H1 (cell line): ENCODE measurements around the gene KLHL5. TPM values are rescaled to one million over a fixed set of nuclear protein-coding genes. Genes with fewer than 3 reads are reported as not detected.

Experiments used
- CTCF ChIA-PET: fragments of 300-600 bp; sonication (Branson Sonifier 250); formaldehyde crosslinking; loops from one replicate; lab custom pipeline; 2021; ENCODE audit not compliant: partially characterized antibody; lab: Charles Lee
- POLR2A ChIA-PET: fragments of 300-600 bp; sonication (Branson Sonifier 250); formaldehyde crosslinking; loops from one replicate; lab custom pipeline; 2021; ENCODE audit warnings: inconsistent platforms; ENCODE audit not compliant: partially characterized antibody; lab: Charles Lee
- DNase-seq, 2 experiments: peaks; one replicate each; pipeline versions ENCODE4 v3.0.0 to v3.0.0-alpha.2; 2010 to 2022; ENCODE audit warnings: low spot score in 2 of 2, low read depth in 1 of 2, mixed read lengths in 1 of 2
- FAIRE-seq: peaks from 2 replicates; lab custom pipeline; 2011; peaks lifted over from hg19 to GRCh38; lab: Jason Lieb, UNC
- H2AFZ ChIP-seq: 2 replicates; pipeline ENCODE4 v1.8.1; 2012; ENCODE audit warnings: low read length, inconsistent platforms
- H2AK5ac ChIP-seq: 2 replicates; pipeline ENCODE4 v1.6.1; 2013; ENCODE audit warnings: low read depth, low read length
- H2BK120ac ChIP-seq: replicated peaks from 2 replicates; pipeline ENCODE3; 2013; ENCODE audit warnings: low read depth, low read length, inconsistent platforms
- H2BK12ac ChIP-seq: 2 replicates; pipeline ENCODE4 v1.6.1; 2013; ENCODE audit warnings: low read depth, low read length
- H2BK15ac ChIP-seq: 2 replicates; pipeline ENCODE4 v1.6.1; 2013; ENCODE audit warnings: low read length
- H2BK20ac ChIP-seq: 2 replicates; pipeline ENCODE4 v1.6.1; 2013; ENCODE audit warnings: low read length
- H2BK5ac ChIP-seq: 2 replicates; pipeline ENCODE4 v1.6.1; 2013; ENCODE audit warnings: low read depth, low read length
- H3K14ac ChIP-seq: 2 replicates; pipeline ENCODE4 v1.6.1; 2013; ENCODE audit warnings: inconsistent platforms; ENCODE audit not compliant: insufficient read length
- H3K18ac ChIP-seq: 2 replicates; pipeline ENCODE4 v1.6.1; 2013; ENCODE audit warnings: low read length; ENCODE audit errors: extremely low read depth
- H3K23ac ChIP-seq: 2 replicates; pipeline ENCODE4 v1.6.1; 2013; ENCODE audit warnings: inconsistent platforms; ENCODE audit not compliant: insufficient read length
- H3K23me2 ChIP-seq: 2 replicates; pipeline ENCODE4 v1.6.1; 2013; ENCODE audit warnings: low read depth, low read length
- H3K27ac ChIP-seq: 2 replicates; pipeline ENCODE4 v1.6.1; 2011; ENCODE audit warnings: low read depth, low read length, inconsistent platforms
- H3K27me3 ChIP-seq, 4 experiments: replicated peaks in 1 of 4; 1 replicate in 1 of 4; 2 replicates in 3 of 4; pipeline versions ENCODE4 v1.6.1 to v1.8.1; 2011 to 2013; ENCODE audit warnings: low read length in 3 of 4, mild to moderate bottlenecking in 3 of 4, inconsistent platforms in 2 of 4, mixed read lengths in 2 of 4, moderate library complexity in 1 of 4; ENCODE audit not compliant: control insufficient read depth in 3 of 4, insufficient read depth in 3 of 4; ENCODE audit errors: extremely low read depth in 1 of 4
- H3K36me3 ChIP-seq, 4 experiments: 2 replicates each; pipeline versions ENCODE4 v1.6.1 to v1.8.1; 2011 to 2013; ENCODE audit warnings: mild to moderate bottlenecking in 4 of 4, low read length in 3 of 4, moderate library complexity in 2 of 4, control low read depth in 1 of 4, inconsistent platforms in 1 of 4; ENCODE audit not compliant: insufficient read depth in 4 of 4, control insufficient read depth in 2 of 4
- H3K4ac ChIP-seq: replicated peaks from 2 replicates; pipeline ENCODE3; 2013; ENCODE audit warnings: low read length, low read depth, mixed read lengths, inconsistent platforms; ENCODE audit not compliant: insufficient read length
- H3K4me1 ChIP-seq, 4 experiments: replicated peaks in 1 of 4; 1 replicate in 1 of 4; 2 replicates in 3 of 4; pipeline versions ENCODE4 v1.6.1 to v1.8.1; 2011 to 2013; ENCODE audit warnings: low read length in 3 of 4, inconsistent platforms in 2 of 4, mixed read lengths in 1 of 4; ENCODE audit not compliant: insufficient read depth in 4 of 4, control insufficient read depth in 3 of 4
- H3K4me2 ChIP-seq, 2 experiments: 2 replicates each; pipeline versions ENCODE4 v1.6.1 to v1.8.1; 2011 to 2013; ENCODE audit warnings: low read depth in 2 of 2, low read length in 2 of 2, control low read depth in 1 of 2, inconsistent platforms in 1 of 2, mild to moderate bottlenecking in 1 of 2; ENCODE audit not compliant: insufficient read depth in 1 of 2
- H3K4me3 ChIP-seq, 4 experiments: fragments of 200-600, 300-600 bp in 1 of 4; sonication (generic), shearing (Covaris generic), sonication (Bioruptor Twin) in 1 of 4; 2 replicates each; pipeline versions ENCODE4 v1.5.1 to v1.8.1; 2011 to 2016; ENCODE audit warnings: low read length in 4 of 4, low read depth in 3 of 4, control low read depth in 2 of 4, inconsistent platforms in 2 of 4, mild to moderate bottlenecking in 2 of 4, mixed read lengths in 1 of 4, moderate library complexity in 1 of 4; ENCODE audit not compliant: insufficient read depth in 2 of 4; ENCODE audit errors: extremely low read depth in 1 of 4
- H3K56ac ChIP-seq: replicated peaks from 2 replicates; pipeline ENCODE3; 2013; ENCODE audit warnings: low read depth, mild to moderate bottlenecking, mixed read lengths, low read length, inconsistent platforms; ENCODE audit not compliant: insufficient read length
- H3K79me1 ChIP-seq: 2 replicates; pipeline ENCODE4 v1.6.1; 2013; ENCODE audit warnings: low read depth, low read length, control low read depth
- H3K79me2 ChIP-seq, 2 experiments: 2 replicates each; pipeline versions ENCODE4 v1.6.1 to v1.8.1; 2012 to 2013; ENCODE audit warnings: low read length in 2 of 2, mild to moderate bottlenecking in 2 of 2, inconsistent platforms in 1 of 2; ENCODE audit not compliant: insufficient read depth in 2 of 2, control insufficient read depth in 1 of 2
- H3K9ac ChIP-seq, 4 experiments: replicated peaks in 1 of 4; 1 replicate in 1 of 4; 2 replicates in 3 of 4; pipeline versions ENCODE4 v1.6.1 to v1.8.1; 2011 to 2013; ENCODE audit warnings: low read depth in 3 of 4, low read length in 3 of 4, control low read depth in 2 of 4, mild to moderate bottlenecking in 2 of 4, moderate library complexity in 2 of 4, inconsistent platforms in 1 of 4; ENCODE audit errors: extremely low read depth in 1 of 4
- H3K9me3 ChIP-seq, 2 experiments: 2 replicates each; pipeline versions ENCODE4 v1.6.1 to v1.8.1; 2012 to 2013; ENCODE audit warnings: mild to moderate bottlenecking in 2 of 2, moderate library complexity in 2 of 2, control low read depth in 1 of 2, inconsistent platforms in 1 of 2, low read depth in 1 of 2, low read length in 1 of 2, mixed read lengths in 1 of 2; ENCODE audit not compliant: insufficient read depth in 2 of 2
- H4K20me1 ChIP-seq, 2 experiments: replicated peaks in 1 of 2; 2 replicates each; pipeline versions ENCODE3 to v1.8.1; 2011 to 2013; ENCODE audit warnings: inconsistent platforms in 2 of 2, low read length in 2 of 2, mild to moderate bottlenecking in 1 of 2; ENCODE audit not compliant: insufficient read depth in 2 of 2, control insufficient read depth in 1 of 2
- H4K5ac ChIP-seq: 2 replicates; pipeline ENCODE4 v1.6.1; 2013; ENCODE audit warnings: low read length, low read depth, mixed read lengths, inconsistent platforms; ENCODE audit not compliant: insufficient read length
- H4K8ac ChIP-seq: 2 replicates; pipeline ENCODE4 v1.8.0; 2013; ENCODE audit warnings: mild to moderate bottlenecking, moderate library complexity, low read length, inconsistent platforms; ENCODE audit not compliant: insufficient read depth; ENCODE audit errors: extremely low read depth
- H4K91ac ChIP-seq: replicated peaks from 2 replicates; pipeline ENCODE3; 2013; ENCODE audit warnings: low read length, mixed read lengths, inconsistent platforms; ENCODE audit not compliant: insufficient read length
- CHD1 ChIP-seq: IDR thresholded peaks from 2 replicates; pipeline ENCODE4 v1.6.1; 2012; ENCODE audit warnings: low read depth, low read length, improper control_type of control experiment
- CTBP2 ChIP-seq: IDR thresholded peaks from 2 replicates; pipeline ENCODE4 v1.7.0; 2011; ENCODE audit warnings: borderline replicate concordance, mild to moderate bottlenecking, moderate library complexity, mixed read lengths, low read length; ENCODE audit not compliant: insufficient read depth, insufficient read length
- EP300 ChIP-seq, 2 experiments: IDR thresholded peaks; 1 replicate in 1 of 2; 2 replicates in 1 of 2; pipeline ENCODE4 v1.6.1; 2011 to 2012; ENCODE audit warnings: low read depth in 2 of 2, low read length in 2 of 2, mild to moderate bottlenecking in 2 of 2, borderline replicate concordance in 1 of 2, inconsistent platforms in 1 of 2, moderate library complexity in 1 of 2
- MAFK ChIP-seq: IDR thresholded peaks from 2 replicates; pipeline ENCODE4 v1.6.1; 2012; ENCODE audit warnings: low read depth, mild to moderate bottlenecking, improper control_type of control experiment, low read length
- RAD21 ChIP-seq, 2 experiments: IDR thresholded peaks in 1 of 2; conservative IDR thresholded peaks in 1 of 2; 2 replicates each; pipeline ENCODE4 v1.6.1; 2011; ENCODE audit warnings: low read depth in 2 of 2, low read length in 2 of 2, improper control_type of control experiment in 1 of 2, inconsistent platforms in 1 of 2, mild to moderate bottlenecking in 1 of 2, moderate library complexity in 1 of 2
- USF2 ChIP-seq: IDR thresholded peaks from 2 replicates; pipeline ENCODE4 v1.6.1; 2011; ENCODE audit warnings: low read length, improper control_type of control experiment
- WGBS, 2 experiments: shearing (Covaris generic) in 1 of 2; methylation state at CpG; one replicate each; pipeline versions ENCODE4 v1.1.6 to v1.1.7; 2013 to 2015; ENCODE audit warnings: low lambda C conversion rate in 2 of 2, mixed read lengths in 2 of 2, inconsistent platforms in 1 of 2, low coverage in 1 of 2, missing lambda C conversion rate in 1 of 2; ENCODE audit not compliant: insufficient replicate concordance in 2 of 2, insufficient coverage in 1 of 2, insufficient read length in 1 of 2; ENCODE audit errors: extremely low coverage in 1 of 2, missing lambda C conversion rate in 1 of 2; 5-methylcytosine and 5-hydroxymethylcytosine counted together
- polyA plus RNA-seq, 7 experiments: library from polyadenylated mRNA; depleted of rRNA in 3 of 7; stranded (reverse) in 5 of 7; unstranded in 2 of 7; fragments of >200 nt in 5 of 7; fragments of 200-250 nt in 2 of 7; gene quantifications; 1 replicate in 5 of 7; 2 replicates in 1 of 7; 4 replicates in 1 of 7; pipeline versions ENCODE4 v1.2.1 to v1.2.3, GENCODE V29; 2011 to 2013; ENCODE audit warnings: missing spikeins in 2 of 7, mixed read lengths in 2 of 7
- total RNA-seq: library from RNA; stranded (reverse); fragmentation: NEBNext Ultra II Directional; extraction: Animal tissue kit (Norgen Biotek cat#: 25700); gene quantifications from 2 replicates; pipeline ENCODE4 v1.2.1, GENCODE V29; 2021

The KLHL5 gene
- total and polyA plus RNA-seq, 2 of the 8 experiments (the other 6 are each of a cell fraction or from before 2014, with no cell fraction given), result 13.0 to 23.6 TPM

GRCh38 chr4:39042366-39042765 lies 19.7 kb upstream of the KLHL5 start:
- POLR2A ChIA-PET, result no interaction called here
- no peaks in the 10 kb centered on the region for H4K20me1 ChIP-seq
- no peak overlapping the region for H2BK20ac ChIP-seq
- H3K4me2 ChIP-seq, result no peak overlapping the region
- FAIRE-seq (no peak), DNase-seq (no peak)
- H2BK12ac ChIP-seq, result no peak overlapping the region
- H3K9me3 ChIP-seq, result no peaks in the 10 kb centered on the region
- no peak overlapping the region for H2BK120ac ChIP-seq
- peaks cover 5% of the 10 kb centered on the region; the same call in 1 of the 2 replicates for H3K23me2 ChIP-seq
- no peak overlapping the region for H2BK5ac ChIP-seq
- TF ChIP-seq CHD1 (no peak), MAFK (no peak), CTBP2 (no peak), USF2 (no peak), EP300 (IDR thresholded peaks at IDR 0.05; ENCODE audit: borderline replicate concordance in 1 of 2, low read depth in 2 of 2, low read length in 2 of 2) (no peak), RAD21 (IDR thresholded peaks at IDR 0.05 in 1 of 2, conservative IDR thresholded peaks at IDR 0.05 in 1 of 2; ENCODE audit: low read depth in 2 of 2, low read length in 2 of 2) (no peak)
- H4K8ac ChIP-seq, result no peak overlapping the region
- H3K79me1 ChIP-seq, result no peaks in the 10 kb centered on the region
- H3K4me3 ChIP-seq, result no peak overlapping the region
- no peak overlapping the region for H3K27ac ChIP-seq
- H3K4ac ChIP-seq, result peak overlapping the region; percentile 53
- no peak overlapping the region for H3K14ac ChIP-seq
- H4K91ac ChIP-seq, result no peak overlapping the region
- H3K23ac ChIP-seq, result no peak overlapping the region
- peaks cover 0 to 9% of the 10 kb centered on the region in 2 experiments; a peak in 2 of 4 replicates for H3K79me2 ChIP-seq
- no peak overlapping the region for H2AK5ac ChIP-seq
- peaks cover 5 to 12% (median 8%) of the 10 kb centered on the region in 4 experiments for H3K4me1 ChIP-seq
- H3K9ac ChIP-seq, result no peak overlapping the region
- 0 out of 2 replicates have a peak overlapping the region, but pooled peaks have one; percentile 92 for H2BK15ac ChIP-seq
- H4K5ac ChIP-seq, result no peak overlapping the region
- no peak overlapping the region for H3K56ac ChIP-seq
- H3K18ac ChIP-seq, result no peak overlapping the region
- no peaks in the 10 kb centered on the region for H3K36me3 ChIP-seq
- H2AFZ ChIP-seq, result no peak overlapping the region
- CTCF ChIA-PET, result interaction anchor here (0.6 to 1.6 kb wide), 6 partner anchors 12 to 182 kb away, joined by 3 to 5 read pairs (median 3); no protein-coding TSS in a partner anchor
- no peaks in the 10 kb centered on the region for H3K27me3 ChIP-seq
- 67% methylated on average over 1 of the region's 1 CpG; no CpG with 5 or more reads in 1 of the 2 experiments for WGBS, 2 experiments
